ENCODE data around the gene PDPN.
"Not testable (repeated sequence)": the region's sequence is repeated elsewhere in the genome, so short reads cannot be mapped to it uniquely, and the experiment has no call there.

The PDPN gene

DNA sequence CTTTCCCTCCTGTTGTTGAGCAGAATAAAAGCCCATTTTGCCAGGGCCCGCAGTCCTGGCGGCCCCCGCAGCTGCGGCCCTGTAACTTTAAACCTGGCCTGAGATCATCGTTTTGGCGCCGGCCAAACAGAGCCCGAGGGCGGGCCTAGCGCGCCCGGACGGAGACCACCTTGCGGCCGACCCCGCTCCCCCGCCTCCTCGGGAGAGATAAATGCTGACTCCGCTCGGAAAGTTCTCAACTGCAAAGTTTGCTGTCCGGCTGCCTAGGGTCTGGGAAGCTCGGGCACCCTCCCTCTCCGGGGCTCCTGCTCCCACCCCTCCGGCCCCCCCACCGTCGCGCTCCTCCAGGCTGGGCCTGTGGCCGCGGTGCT is at the start of gene PDPN:
Gene PDPN, plus strand, starts transcription at position 238 of the 371 bp plus-strand sequence. CDS start 202 bp downstream, outside the sequence.
- no peak for DNase-seq

DNA sequence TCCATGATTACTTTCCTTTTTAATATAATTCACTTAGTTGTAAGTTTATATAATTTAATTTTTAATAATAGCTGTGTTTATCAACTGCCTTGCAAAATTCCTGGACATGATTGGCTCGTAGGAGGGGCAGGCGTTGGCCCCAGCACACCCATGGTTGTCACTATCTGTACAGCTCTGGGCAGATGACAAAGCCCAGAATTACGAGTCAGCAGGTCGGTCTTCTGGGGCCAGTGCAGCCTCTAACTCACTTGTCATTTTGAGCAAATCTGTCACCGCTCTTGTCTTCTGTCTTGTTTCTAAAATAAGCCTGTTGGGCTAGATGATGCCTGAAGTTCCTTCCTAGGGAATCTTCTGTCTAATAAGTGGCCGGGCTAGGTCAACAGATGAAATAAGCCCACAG is 48.4 kb upstream of the PDPN start:
- DNase-seq: no peak

GRCh38 chr1:13536571-13536970 is 47.1 kb upstream of the PDPN start:
- no peak for DNase-seq

DNA sequence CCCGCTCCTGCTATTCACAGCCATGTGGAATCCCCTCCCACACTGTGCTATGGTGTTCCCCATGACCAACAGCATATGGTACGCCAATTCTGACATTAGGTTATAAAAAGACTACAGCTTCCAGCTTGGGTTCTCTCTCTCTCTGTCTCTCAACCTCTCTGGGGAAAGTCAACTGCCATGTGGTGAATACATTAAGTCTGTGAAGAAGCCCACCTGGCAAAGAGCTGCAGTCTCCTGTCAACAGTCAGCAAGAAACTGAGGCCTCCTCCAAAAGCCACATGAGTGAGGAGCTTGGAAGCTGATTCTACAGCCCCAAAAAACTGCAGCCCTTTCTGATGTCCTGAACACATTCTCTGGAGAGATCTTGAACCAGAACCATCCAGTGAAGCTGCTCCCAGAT is 44.8 kb upstream of the PDPN start:
- DNase-seq: no peak

DNA sequence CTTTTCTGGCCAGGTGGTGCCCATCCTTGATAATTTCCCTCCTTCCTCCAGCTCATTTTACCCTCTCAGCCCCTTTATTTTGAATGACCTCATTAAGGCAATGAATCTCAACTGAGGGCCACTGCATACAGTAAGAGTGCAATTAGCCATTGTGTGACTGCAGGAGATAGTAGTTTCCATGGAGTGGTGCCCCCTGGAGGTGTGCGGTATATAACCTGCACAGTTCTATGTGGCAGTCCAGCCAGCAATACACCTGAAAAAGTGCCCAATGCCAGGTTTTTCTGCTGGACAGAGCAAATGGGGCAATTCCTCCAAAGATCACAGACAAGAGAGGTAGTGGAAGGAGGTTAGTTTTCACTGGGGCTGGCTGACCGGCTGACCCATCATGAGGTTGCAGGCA is 43.9 kb upstream of the PDPN start:
- no peak for DNase-seq

- DNase-seq: no peak
Observed at GRCh38 chr1:13540866-13541265, 42.8 kb upstream of the PDPN start.

GRCh38 chr1:13541435-13542215 is 42.0 kb upstream of the PDPN start:
- no peak for DNase-seq

DNA sequence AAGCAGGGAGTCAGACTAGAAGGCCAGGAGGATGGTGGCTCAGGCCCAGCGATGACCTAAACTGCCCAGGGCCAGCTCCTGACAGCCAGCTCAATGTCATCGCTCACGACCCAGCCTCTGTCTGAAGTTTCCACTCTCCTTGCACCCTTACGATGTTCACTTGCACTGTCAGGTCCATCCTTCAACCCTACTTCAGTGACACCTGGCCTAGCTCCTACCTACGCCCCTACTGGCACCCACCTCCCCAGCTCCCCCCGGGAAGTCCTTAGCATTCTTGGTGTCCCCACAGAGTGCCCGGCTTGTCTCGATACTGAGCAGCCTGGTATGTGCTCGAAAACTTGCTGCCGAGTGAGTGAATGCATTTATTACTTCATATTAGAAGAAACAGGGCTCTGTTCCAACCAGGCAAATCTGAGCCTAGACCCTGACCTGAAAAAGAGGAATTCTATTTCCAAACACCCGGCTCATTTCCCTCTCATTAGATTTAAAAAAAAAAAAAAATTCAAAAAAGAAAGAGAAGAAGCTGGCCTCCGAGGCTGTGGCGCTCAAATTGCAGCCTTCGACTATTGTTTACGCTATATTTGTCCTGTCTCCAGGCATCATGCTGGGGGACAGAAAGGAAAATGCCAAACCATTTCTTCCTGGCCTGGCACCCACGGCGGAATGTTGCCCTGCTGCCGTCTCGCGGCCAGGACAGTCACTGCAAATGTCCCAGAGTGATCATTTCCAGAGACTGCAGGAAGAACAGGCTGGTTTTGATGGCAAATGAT is 40.0 kb upstream of the PDPN start:
- no peak for DNase-seq

GRCh38 chr1:13544221-13544556 is 39.4 kb upstream of the PDPN start:
- DNase-seq: no peak

DNA sequence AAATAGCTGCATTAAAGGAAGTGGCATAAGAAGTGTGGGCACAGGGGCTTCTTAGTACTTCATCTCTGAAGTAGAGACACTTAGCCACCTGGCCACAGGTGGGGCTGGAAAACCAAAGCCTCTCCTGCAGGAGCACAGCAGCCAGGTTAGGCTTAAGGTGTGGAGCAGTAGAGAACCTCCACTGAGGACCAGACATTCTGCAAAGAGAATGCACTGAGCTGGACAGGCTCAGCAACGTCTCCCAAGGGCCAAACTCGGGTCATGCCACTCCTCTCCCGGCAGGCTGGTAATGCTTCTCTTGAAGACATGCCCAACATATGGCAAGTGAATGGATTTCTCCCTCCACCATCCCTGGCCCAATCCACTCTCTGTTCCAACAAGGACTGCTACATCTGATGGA is 36.8 kb upstream of the PDPN start:
- no peak for DNase-seq

DNA sequence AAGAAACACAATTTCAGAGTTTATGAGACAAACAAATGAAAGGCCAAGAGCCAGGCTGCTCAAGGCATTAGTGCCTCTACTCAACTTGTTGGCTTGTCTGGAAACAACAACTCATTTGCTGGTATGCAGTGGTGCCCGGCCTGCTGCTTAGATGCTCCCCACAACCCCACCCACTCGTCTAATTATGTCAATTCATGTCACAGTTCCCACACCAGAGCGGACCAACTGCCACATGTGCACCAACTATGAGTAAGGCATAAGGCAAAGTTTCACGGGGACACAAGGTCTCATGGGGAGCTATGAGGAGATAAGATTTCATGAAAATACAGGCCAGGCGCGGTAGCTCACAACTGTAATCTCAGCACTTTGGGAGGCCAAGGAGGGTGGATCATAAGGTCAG is 35.4 kb upstream of the PDPN start:
- no peak for DNase-seq

DNA sequence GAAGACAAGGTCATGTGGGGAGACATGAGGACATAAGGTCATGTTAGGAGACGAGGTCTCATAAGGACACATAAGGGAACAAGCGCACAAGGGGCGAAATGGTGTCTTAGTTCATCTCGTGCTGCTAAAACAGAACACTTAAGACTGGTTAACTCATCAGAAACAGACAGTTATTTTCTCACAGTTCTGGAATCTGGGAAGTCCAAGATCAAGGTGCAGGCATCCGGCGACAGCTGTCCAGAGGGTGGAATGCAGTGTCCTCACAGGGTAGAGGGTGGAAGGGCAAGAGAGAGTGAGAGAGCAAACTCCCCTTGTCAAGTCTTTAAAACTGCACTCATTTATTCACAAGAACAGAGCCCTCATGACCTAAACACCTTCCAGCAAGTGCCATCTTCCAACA is 34.6 kb upstream of the PDPN start:
- no peak for DNase-seq

- no peak for DNase-seq
Observed at GRCh38 chr1:13549521-13549920, 34.1 kb upstream of the PDPN start.

- no peak for DNase-seq
Observed at GRCh38 chr1:13550663-13551062, 33.0 kb upstream of the PDPN start.

- DNase-seq: no peak
Observed at GRCh38 chr1:13554798-13555197, 28.8 kb upstream of the PDPN start.

DNA sequence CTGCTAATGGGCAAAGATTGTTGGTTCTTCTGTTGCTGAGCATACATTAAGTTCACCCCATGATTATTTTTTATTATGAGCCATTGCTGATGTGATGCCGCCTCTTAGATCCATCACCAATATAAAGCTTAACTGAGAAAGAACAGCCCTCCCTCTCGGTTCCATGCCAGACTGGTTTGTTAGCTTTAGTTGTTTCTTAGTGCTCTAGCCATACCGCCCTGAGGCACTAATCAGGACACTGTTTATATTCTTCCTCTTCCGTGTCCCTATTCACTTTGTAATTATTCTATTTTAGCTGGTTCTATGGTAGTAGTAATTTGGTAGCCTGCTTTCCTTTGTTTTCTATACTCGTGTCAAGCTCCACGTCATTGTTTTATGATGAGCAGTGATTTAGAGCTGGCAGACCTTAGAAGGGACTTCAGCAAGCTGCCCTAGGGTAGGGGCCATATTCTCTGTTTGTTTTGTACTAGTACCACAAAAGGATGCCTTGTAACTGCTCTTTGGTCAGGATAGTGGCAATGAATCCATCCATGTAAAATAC is 27.3 kb upstream of the PDPN start:
- no peak for DNase-seq

GRCh38 chr1:13560541-13560940 is 23.1 kb upstream of the PDPN start:
- DNase-seq: no peak

- not testable (repeated sequence) for DNase-seq
Observed at GRCh38 chr1:13562981-13563380, 20.7 kb upstream of the PDPN start.

DNA sequence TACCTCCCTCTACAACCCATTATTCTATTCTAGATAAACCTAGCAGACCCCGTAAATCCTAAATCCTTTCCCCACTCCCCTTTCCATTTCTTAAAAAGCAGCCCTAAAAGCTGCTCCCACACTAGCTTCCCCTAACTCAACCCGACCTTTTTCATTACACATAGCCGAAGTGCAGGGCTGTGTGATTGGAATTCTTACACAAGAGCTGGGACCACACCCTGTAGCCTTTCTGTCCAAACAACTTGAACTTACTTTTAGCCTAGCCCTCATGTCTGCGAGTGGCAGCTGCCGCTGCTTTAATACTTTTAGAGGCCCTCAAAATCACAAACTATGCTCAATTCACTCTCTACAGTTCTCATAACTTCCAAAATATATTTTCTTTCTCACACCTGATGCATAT is 19.6 kb upstream of the PDPN start:
- DNase-seq: no peak

DNA sequence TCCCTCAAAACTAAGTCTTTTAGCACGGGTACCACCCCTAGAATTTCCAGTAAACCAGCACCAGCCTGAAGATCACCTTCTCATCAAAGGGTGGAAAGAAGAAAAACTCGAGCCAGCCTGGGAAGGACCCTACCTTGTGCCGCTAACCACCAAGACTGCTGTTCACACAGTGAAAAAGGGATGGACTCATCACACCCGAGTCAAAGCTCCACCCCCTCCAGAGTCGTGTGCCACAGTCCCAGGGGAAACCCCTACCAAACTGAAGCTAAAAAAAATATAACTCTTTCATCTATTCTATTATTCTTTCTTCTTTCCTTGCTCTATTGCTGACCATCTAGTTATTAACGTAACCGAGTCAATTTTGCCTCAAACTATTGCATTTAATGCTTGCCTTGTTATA is 13.2 kb upstream of the PDPN start:
- not testable (repeated sequence) for DNase-seq

GRCh38 chr1:13570924-13571323 is 12.7 kb upstream of the PDPN start:
- no peak for DNase-seq

DNA sequence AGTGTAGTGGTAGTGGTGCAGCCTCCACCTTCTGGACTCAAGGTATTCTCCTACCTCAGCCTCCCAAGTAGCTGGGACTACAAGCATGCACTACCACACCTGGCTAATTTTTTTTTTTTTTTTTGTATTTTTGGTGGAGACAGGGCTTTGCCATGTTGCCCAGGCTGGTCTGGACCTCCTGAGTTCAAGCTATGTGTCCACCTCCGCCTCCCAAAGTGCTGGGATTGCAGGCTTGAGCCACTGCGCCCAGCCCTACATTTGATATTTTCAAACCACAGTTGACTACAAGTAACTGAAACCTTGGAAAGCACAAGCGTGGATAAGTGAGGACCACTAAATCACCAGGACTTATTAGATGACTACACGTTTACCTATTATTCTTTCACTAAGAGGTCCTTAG is 10.0 kb upstream of the PDPN start:
- DNase-seq: no peak

- DNase-seq: no peak
Observed at GRCh38 chr1:13576926-13577325, 6.7 kb upstream of the PDPN start.

GRCh38 chr1:13577846-13578245 is 5.8 kb upstream of the PDPN start:
- no peak for DNase-seq

Data from activated T-cell treated with anti-CD3 and anti-CD28 coated beads, Interleukin-2, amount 50 U/mL, for 1 hour (primary cell).